HG03575 (cell line): ENCODE data around the gene DNAH1.

Experiments
- ATAC-seq: cut with Tn5 transposase; IDR thresholded peaks from one replicate; pipeline ENCODE4 v1.9.1; 2021; ENCODE audit not compliant: unreplicated experiment, insufficient number of reproducible peaks, low FRiP score; ENCODE audit errors: extremely low read depth

Gene DNAH1

GRCh38 chr3:52372822-52373504 lies 56.8 kb downstream of the DNAH1 start:
- no peak for ATAC-seq

DNA sequence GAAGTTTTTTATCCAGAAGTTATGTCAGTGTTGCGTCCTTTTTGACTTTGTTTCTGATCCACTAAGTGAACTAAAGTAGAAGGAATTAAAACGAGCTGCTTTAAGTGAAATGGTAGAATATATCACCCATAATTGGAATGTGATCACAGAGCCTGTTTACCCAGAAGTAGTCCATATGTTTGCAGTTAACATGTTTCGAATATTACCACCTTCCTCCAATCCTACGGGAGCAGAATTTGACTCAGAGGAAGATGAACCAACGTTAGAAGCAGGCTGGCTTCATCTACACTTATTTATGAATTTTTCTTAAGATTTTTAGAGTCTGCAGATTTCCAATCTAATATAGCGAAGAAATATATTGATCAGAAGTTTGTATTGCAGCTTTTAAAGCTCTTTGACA lies 57.6 kb downstream of the DNAH1 start:
- no peak for ATAC-seq

DNA sequence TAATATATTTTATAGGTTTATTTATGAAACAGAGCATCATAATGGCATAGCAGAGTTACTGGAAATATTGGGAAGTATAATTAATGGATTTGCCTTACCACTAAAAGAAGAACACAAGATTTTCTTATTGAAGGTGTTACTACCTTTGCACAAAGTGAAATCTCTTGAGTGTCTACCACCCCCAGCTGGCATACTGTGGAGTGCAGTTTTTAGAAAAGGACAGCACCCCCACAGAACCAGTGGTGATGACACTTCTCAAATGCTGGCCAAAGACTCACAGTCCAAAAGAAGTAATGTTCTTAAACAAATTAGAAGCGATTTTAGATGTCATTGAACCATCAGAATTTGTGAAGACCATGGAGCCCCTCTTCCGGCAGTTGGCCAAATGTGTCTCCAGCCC lies 58.1 kb downstream of the DNAH1 start:
- ATAC-seq = no peak

- ATAC-seq = no peak
Observed at GRCh38 chr3:52379610-52380009, 63.5 kb downstream of the DNAH1 start.

GRCh38 chr3:52380023-52380422 lies 63.9 kb downstream of the DNAH1 start:
- ATAC-seq = no peak

DNA sequence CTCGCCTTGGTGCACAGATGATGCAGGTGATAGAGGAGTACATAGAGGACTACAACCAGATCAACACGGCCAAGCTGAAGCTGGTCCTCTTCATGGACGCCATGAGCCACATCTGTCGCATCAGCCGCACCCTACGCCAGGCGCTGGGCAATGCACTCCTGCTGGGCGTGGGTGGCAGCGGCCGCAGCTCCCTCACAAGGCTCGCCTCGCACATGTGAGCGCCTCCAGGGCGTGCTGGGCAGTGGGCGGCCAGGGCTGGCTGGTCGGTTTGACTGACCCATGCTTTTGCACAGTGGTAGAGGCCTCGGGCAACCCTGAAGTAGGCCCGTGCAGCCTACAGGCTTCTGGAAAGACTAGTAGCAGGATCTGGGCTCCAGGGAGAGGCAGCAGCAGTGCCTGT lies 65.5 kb downstream of the DNAH1 start:
- no peak for ATAC-seq

- ATAC-seq = no peak
Observed at GRCh38 chr3:52383446-52383845, 67.3 kb downstream of the DNAH1 start.

DNA sequence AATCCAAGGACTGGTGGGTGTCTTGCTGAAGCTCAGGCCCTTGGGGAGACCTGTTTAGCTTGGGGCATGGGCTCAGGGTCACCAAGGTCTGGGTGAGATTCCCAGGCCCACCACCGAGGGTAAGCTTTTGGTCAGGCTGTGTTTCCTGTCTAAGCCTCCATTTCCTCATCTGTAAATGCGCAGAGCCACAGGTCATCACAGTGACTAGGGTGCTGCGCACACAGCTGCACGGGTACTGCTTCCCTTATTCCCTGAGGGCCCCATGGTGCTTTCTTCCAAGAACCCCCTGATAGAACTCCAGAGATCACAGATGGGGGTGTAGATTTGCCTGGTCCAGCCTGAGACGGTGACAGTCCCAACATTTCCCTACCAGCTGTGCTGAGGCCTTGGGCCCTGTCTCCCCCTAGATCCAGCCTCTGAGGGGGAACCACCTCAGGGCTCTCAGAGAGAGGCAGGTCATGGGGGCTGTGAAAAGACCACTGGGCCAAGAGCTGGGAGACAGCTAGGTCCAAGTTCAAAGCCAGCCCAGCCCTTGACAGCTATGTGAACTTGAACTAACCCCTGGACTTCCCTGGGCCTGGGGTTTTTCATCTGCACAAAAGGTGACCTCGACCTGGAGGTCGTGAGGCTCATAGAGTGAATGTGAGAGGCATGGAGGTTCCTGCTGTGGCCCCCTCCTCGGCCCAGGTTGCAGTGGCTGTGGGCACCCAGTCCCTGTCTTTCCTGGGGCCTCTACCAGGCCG lies 68.1 kb downstream of the DNAH1 start:
- no peak for ATAC-seq

- no peak for ATAC-seq
Observed at GRCh38 chr3:52385157-52385556, 69.0 kb downstream of the DNAH1 start.

- ATAC-seq = no peak
Observed at GRCh38 chr3:52387481-52387880, 71.4 kb downstream of the DNAH1 start.

DNA sequence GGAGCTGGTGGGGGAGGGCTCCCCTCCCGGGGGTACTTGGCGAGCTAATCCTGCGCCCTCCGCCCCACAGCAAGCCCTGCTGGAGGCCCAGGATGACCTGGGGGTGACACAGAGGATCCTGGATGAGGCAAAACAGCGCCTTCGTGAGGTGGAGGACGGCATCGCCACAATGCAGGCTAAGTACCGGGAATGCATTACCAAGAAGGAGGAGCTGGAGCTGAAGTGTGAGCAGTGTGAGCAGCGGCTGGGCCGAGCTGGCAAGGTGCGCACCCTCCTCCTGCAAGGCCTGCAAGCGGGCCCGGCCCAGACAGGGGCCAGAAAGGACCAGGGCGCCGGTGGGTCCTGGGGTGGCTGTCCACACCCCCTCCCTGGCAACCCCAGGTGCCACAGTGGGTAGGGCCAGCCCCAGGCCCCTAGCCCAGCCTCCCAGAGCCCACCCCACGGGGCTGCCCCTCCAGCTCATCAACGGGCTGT lies 72.3 kb downstream of the DNAH1 start:
- no peak for ATAC-seq

DNA sequence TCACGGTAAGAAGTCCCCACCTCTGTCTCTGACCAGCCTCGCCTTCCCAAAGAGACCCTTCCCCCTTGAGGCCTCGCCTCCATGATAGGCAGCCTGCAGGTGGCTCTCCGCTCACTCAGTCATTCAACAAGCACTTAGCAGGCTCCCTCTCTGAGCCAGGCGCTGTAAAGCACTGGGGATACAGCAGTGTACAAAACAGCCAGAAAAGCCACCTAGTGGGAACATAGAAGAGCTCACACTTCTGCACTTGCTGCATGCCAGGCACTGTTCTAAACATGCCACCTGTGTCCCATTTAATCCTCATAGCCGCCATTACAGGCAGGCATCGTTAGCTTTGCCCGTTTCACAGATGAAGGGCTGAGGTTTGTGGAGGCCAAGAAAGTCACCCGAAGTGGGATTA lies 72.8 kb downstream of the DNAH1 start:
- no peak for ATAC-seq

- no peak for ATAC-seq
Observed at GRCh38 chr3:52391096-52391495, 75.0 kb downstream of the DNAH1 start.

DNA sequence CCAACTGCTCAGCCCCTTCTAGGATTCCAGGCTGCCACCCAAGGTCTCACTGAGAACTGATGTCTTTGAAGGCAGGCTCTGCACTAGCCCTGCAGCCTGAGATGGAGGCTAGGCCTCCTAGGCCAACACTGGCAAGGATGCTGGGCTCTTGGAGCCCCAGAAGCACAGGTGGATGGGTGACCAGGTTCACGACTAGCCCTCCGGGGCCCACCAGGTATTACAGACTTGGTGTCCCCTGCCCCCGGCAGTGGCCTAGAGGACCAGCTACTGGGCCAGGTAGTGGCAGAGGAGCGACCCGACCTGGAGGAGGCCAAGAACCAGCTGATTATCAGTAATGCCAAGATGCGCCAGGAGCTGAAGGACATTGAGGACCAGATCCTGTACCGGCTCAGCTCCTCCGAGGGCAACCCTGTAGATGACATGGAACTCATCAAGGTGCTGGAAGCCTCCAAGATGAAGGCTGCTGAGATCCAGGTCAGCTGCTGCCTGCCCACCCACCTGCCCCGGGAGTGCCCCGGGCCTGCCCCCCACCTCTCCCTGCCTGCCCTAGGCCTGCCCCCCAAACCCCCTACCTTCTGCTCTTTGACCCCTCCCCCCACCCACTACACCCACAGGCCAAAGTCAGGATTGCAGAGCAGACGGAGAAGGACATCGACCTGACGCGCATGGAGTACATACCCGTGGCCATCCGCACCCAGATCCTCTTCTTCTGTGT lies 76.3 kb downstream of the DNAH1 start:
- no peak for ATAC-seq

DNA sequence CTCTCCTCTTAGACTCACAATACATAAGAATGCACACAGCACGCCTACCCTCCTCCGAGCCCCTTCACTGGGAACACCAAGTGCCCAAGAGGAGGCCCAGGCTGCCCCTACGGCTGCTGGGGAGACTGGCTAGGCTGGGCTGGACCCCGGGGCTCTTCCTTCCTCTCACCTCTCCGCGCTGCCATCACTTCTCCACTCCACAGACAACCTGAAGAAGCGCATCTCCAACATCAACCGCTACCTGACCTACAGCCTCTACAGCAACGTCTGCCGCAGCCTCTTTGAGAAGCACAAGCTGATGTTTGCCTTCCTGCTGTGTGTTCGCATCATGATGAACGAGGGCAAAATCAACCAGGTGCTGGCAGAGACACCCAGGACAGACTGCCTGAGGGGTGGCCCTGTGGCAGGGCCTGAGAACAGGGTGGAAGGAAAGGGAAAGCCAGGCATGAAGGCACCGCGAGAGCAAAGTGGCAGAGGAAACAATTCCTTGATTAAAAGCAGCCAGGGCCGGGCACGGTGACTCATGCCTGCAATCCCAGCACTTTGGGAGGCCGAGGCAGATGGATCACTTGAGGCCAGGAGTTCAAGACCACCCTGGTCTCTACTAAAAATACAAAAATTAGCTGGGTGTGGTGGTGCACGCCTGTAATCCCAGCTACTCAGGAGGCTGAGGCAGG lies 77.2 kb downstream of the DNAH1 start:
- ATAC-seq = no peak

- ATAC-seq = no peak
Observed at GRCh38 chr3:52393959-52394670, 78.0 kb downstream of the DNAH1 start.

GRCh38 chr3:52394751-52395502 lies 78.8 kb downstream of the DNAH1 start:
- ATAC-seq = no peak

- no peak for ATAC-seq
Observed at GRCh38 chr3:52395503-52395865, 79.4 kb downstream of the DNAH1 start.
